Mucosa of descending colon (tissue), 3 donors: Measurements from ENCODE around the gene MCHR1. TPM values are rescaled to one million over a fixed set of nuclear protein-coding genes. Genes with fewer than 3 reads are reported as not detected.

ENCODE experiments used
- ATAC-seq: fragments of 200-7000 bp; cut with Tn5 transposase; one replicate; pipeline ENCODE4 v1.9.1; 2020; ENCODE audit warnings: mild to moderate bottlenecking, moderate library complexity
- DNase-seq, 3 donors: peaks; one replicate each; pipeline ENCODE4 v3.0.0-alpha.2; 2020
- H3K36me3 ChIP-seq: fragments of 200-600 bp; one replicate; pipeline ENCODE4 v1.8.0; 2021; ENCODE audit warnings: low read depth, mild to moderate bottlenecking
- H3K4me1 ChIP-seq: fragments of 200-600 bp; one replicate; pipeline ENCODE4 v1.8.0; 2021; ENCODE audit warnings: low read depth, mild to moderate bottlenecking
- H3K4me3 ChIP-seq: fragments of 200-600 bp; one replicate; pipeline ENCODE4 v1.8.0; 2021; ENCODE audit warnings: mild to moderate bottlenecking
- H3K9me3 ChIP-seq: fragments of 200-600 bp; one replicate; pipeline ENCODE4 v1.8.0; 2021; ENCODE audit warnings: mild to moderate bottlenecking
- CTCF ChIP-seq: fragments of 200-600 bp; IDR thresholded peaks from one replicate; pipeline ENCODE4 v1.8.0; 2022; ENCODE audit warnings: antibody characterized with exemption, mild to moderate bottlenecking
- intact Hi-C, 2 donors: fragments of 100-400 bp; cut with DNase I in 1 of 2; cut with micrococcal nuclease in 1 of 2; formaldehyde crosslinking; loops; one replicate each; pipeline versions ENCODE4 v1.11.0 to v1.11.1; 2022; cut with DNase I, micrococcal nuclease
- total RNA-seq, 3 donors: library from RNA; stranded (reverse); fragmentation: NEBNext Ultra II Directional in 2 of 3; extraction: Animal tissue kit (Norgen Biotek cat#: 25700) in 2 of 3; gene quantifications; one replicate each; pipeline versions ENCODE4 v1.2.1 to v1.2.4, GENCODE V29; 2021 to 2023
- donor health status: DM: no; HTN: no; CAD: no; lungs with moderate emphysema.
- donor health status: DM: no; HTN: no; CAD: no.
- donor health status: DM: no; HTN: yes; CAD: no.

The MCHR1 gene
- total RNA-seq, 3 donors from 2014 or later: 0.41 TPM; not detected in 2

- peak overlapping the region; percentile 83 for H3K4me3 ChIP-seq
- DNase-seq: peak in 2 of 3 donors; percentile 18 to 65
- H3K4me1 ChIP-seq: peaks cover 4% of the 10 kb centered on the region
- peak; percentile 52 for ATAC-seq
- H3K9me3 ChIP-seq: no peaks in the 10 kb centered on the region
- intact Hi-C loops: no loop called here
- H3K36me3 ChIP-seq: peaks cover 6% of the 10 kb centered on the region
- no peak for TF ChIP-seq CTCF
These were observed 43.3 kb upstream of the MCHR1 start for GRCh38 chr22:40635940-40636379.

GRCh38 chr22:40636380-40637182 lies 42.7 kb upstream of the MCHR1 start, which contains the start of gene MRTFA:
MRTFA (minus strand) TSS chr22:40636719.
- intact Hi-C loops: no loop called here

GRCh38 chr22:40637183-40638150 lies 41.8 kb upstream of the MCHR1 start:
- H3K36me3 ChIP-seq: peaks cover 6% of the 10 kb centered on the region
- ATAC-seq (peak; percentile 27), DNase-seq (peak in 2 of 3 donors; percentile 31 to 41)
- intact Hi-C loops: no loop called here
- peak overlapping the region; percentile 51 for H3K4me3 ChIP-seq
- peaks cover 4% of the 10 kb centered on the region for H3K4me1 ChIP-seq
- no peak for TF ChIP-seq CTCF
- H3K9me3 ChIP-seq: no peaks in the 10 kb centered on the region

More at GRCh38 chr22:40636380-40637182, 42.7 kb upstream of the MCHR1 start, which contains the start of gene MRTFA:
- peak; percentile 95 for ATAC-seq
- peaks cover 6% of the 10 kb centered on the region for H3K36me3 ChIP-seq
- peak; percentile 100 for DNase-seq
- H3K9me3 ChIP-seq: no peaks in the 10 kb centered on the region
- H3K4me1 ChIP-seq: peaks cover 4% of the 10 kb centered on the region
- TF ChIP-seq CTCF: no peak
- peak within 1 kb of the TSS; percentile 83 for H3K4me3 ChIP-seq

GRCh38 chr22:40638261-40638660 lies 41.0 kb upstream of the MCHR1 start:
- no peak overlapping the region for H3K4me3 ChIP-seq
- no peak for TF ChIP-seq CTCF
- DNase-seq (no peak), ATAC-seq (no peak)
- intact Hi-C loops: no loop called here
- peaks cover 4% of the 10 kb centered on the region for H3K4me1 ChIP-seq
- no peaks in the 10 kb centered on the region for H3K9me3 ChIP-seq
- H3K36me3 ChIP-seq: peaks cover 6% of the 10 kb centered on the region

GRCh38 chr22:40641269-40641668 lies 38.0 kb upstream of the MCHR1 start:
- Histone ChIP-seq H3K9me3 (no peaks in the 10 kb centered on the region), H3K36me3 (peaks cover 6% of the 10 kb centered on the region), H3K4me3 (no peak overlapping the region), H3K4me1 (peaks cover 7% of the 10 kb centered on the region)
- no peak for ATAC-seq
- intact Hi-C loops: no loop called here
- DNase-seq: no peak
- TF ChIP-seq CTCF: no peak
